ENCODE measurements around the gene CHRNB1. TPM values are rescaled to one million over a fixed set of nuclear protein-coding genes. Genes with fewer than 3 reads are reported as not detected.

CHRNB1 gene
- total RNA-seq, 4 donors from 2014 or later, result 7.8 to 16.0 (median 13.6) TPM

DNA sequence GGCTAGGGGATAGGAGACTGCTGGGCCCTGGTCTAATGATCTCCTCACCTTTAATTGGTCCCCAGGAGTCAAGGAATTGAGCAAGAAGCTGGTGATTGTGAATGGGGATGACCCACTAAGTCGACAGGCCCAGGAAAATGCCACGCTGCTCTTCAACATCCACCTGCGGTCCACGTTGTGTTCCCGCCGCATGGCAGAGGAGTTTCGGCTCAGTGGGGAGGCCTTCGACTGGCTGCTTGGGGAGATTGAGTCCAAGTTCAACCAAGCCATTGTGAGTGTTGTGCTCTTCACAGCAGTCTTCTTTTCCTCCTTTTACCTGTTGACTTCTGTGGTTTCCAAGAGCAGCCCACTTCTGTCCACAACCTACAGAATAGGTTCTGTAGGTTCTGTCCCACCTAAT, 58.7 kb downstream of the CHRNB1 start:
- 96% methylated on average over 8 of the region's 8 CpGs for WGBS, 2 donors
- intact Hi-C loops (cut with DNase I; ENCODE audit: low total_unique reads), result no loop called here
- TF ChIP-seq, protein P1, sequence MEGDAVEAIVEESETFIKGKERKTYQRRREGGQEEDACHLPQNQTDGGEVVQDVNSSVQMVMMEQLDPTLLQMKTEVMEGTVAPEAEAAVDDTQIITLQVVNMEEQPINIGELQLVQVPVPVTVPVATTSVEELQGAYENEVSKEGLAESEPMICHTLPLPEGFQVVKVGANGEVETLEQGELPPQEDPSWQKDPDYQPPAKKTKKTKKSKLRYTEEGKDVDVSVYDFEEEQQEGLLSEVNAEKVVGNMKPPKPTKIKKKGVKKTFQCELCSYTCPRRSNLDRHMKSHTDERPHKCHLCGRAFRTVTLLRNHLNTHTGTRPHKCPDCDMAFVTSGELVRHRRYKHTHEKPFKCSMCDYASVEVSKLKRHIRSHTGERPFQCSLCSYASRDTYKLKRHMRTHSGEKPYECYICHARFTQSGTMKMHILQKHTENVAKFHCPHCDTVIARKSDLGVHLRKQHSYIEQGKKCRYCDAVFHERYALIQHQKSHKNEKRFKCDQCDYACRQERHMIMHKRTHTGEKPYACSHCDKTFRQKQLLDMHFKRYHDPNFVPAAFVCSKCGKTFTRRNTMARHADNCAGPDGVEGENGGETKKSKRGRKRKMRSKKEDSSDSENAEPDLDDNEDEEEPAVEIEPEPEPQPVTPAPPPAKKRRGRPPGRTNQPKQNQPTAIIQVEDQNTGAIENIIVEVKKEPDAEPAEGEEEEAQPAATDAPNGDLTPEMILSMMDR (IDR thresholded peaks at IDR 0.05), result no peak
- TF ChIP-seq POLR2A (IDR thresholded peaks at IDR 0.05), result no peak
- DNase-seq (ENCODE audit: low spot score in 2 of 2), result no peak
- H3K4me3 ChIP-seq (ENCODE audit: low read depth, poor library complexity, severe bottlenecking), result no peak overlapping the region

Other genes starting within 250 kb of the CHRNB1 start
- 1 to 10 TPM; 2.7 to 7.7 (median 4.7) TPM for gene DLG4, start 225.2 kb upstream of the CHRNB1 start, total RNA-seq
- 1,000 to 10,000 TPM in 1 of 4 donors, 100 to 1,000 TPM in 3; 703 to 1,179 (median 863) TPM for gene ACADVL, start 225.1 kb upstream of the CHRNB1 start, total RNA-seq
- gene DVL2, start 210.5 kb upstream of the CHRNB1 start, total RNA-seq, result 10 to 100 TPM; 51.7 to 87.5 (median 67.8) TPM
- gene PHF23, start 205.6 kb upstream of the CHRNB1 start, total RNA-seq, result 10 to 100 TPM; 23.4 to 32.5 (median 27.9) TPM
- 100 to 1,000 TPM; 253 to 667 (median 538) TPM for gene GABARAP, start 202.6 kb upstream of the CHRNB1 start, total RNA-seq
- 10 to 100 TPM; 55.3 to 79.2 (median 70.4) TPM for gene CTDNEP1, start 193.3 kb upstream of the CHRNB1 start, total RNA-seq
- gene ELP5, start 192.8 kb upstream of the CHRNB1 start, total RNA-seq, result 10 to 100 TPM; 10.8 to 20.6 (median 17.1) TPM
- gene CLDN7, start 182.6 kb upstream of the CHRNB1 start, total RNA-seq, result 10 to 100 TPM in 3 of 4 donors, 1 to 10 TPM in 1; 6.7 to 25.6 (median 14.4) TPM
- gene SLC2A4, start 163.3 kb upstream of the CHRNB1 start, total RNA-seq, result 10 to 100 TPM in 2 of 4 donors, 1 to 10 TPM in 2; 4.3 to 13.6 (median 8.4) TPM
- 1 to 10 TPM in 3 of 4 donors, under 1 TPM in 1; 0.17 to 8.0 (median 2.4) TPM for gene YBX2, start 150.4 kb upstream of the CHRNB1 start, total RNA-seq
- gene EIF5A, start 137.4 kb upstream of the CHRNB1 start, total RNA-seq, result 100 to 1,000 TPM; 203 to 261 (median 221) TPM
- gene GPS2, start 129.7 kb upstream of the CHRNB1 start, total RNA-seq, result 10 to 100 TPM; 48.8 to 93.6 (median 79.3) TPM
- gene NEURL4, start 115.7 kb upstream of the CHRNB1 start, total RNA-seq, result 10 to 100 TPM; 13.3 to 44.8 (median 22.3) TPM
- 1 to 10 TPM; 2.9 to 5.6 (median 3.8) TPM for gene ACAP1, start 108.5 kb upstream of the CHRNB1 start, total RNA-seq
- 10 to 100 TPM; 30.3 to 65.4 (median 42.8) TPM for gene KCTD11, start 92.9 kb upstream of the CHRNB1 start, total RNA-seq
- not detected for gene TMEM95, start 89.9 kb upstream of the CHRNB1 start, total RNA-seq
- gene TNK1, start 64.0 kb upstream of the CHRNB1 start, total RNA-seq, result 10 to 100 TPM; 13.0 to 25.4 (median 19.7) TPM
- 10 to 100 TPM; 21.6 to 38.1 (median 24.5) TPM for gene PLSCR3, start 50.5 kb upstream of the CHRNB1 start, total RNA-seq
- 10 to 100 TPM; 56.1 to 90.8 (median 65.5) TPM for gene TMEM256, start 41.0 kb upstream of the CHRNB1 start, total RNA-seq
- gene NLGN2, start 37.2 kb upstream of the CHRNB1 start, total RNA-seq, result 1 to 10 TPM; 5.5 to 9.6 (median 6.4) TPM
- not detected for gene SPEM1, start 24.7 kb upstream of the CHRNB1 start, total RNA-seq
- gene SPEM2, start 19.4 kb upstream of the CHRNB1 start, total RNA-seq, result not detected
- gene SPEM3, start 16.2 kb upstream of the CHRNB1 start, total RNA-seq, result not detected
- 10 to 100 TPM; 15.5 to 23.2 (median 22.1) TPM for gene TMEM102, start 9.6 kb upstream of the CHRNB1 start, total RNA-seq
- gene FGF11, start 5.5 kb upstream of the CHRNB1 start, total RNA-seq, result 10 to 100 TPM; 12.5 to 15.0 (median 13.9) TPM
- gene ZBTB4, start 34.6 kb downstream of the CHRNB1 start, total RNA-seq, result 10 to 100 TPM; 40.4 to 52.3 (median 47.7) TPM
- not detected for gene SLC35G6, start 36.4 kb downstream of the CHRNB1 start, total RNA-seq
- 100 to 1,000 TPM in 3 of 4 donors, 10 to 100 TPM in 1; 93.9 to 120 (median 110) TPM for gene POLR2A, start 39.3 kb downstream of the CHRNB1 start, total RNA-seq
- 10 to 100 TPM in 3 of 4 donors, 1 to 10 TPM in 1; 9.9 to 31.7 (median 20.9) TPM for gene TNFSF12, start 104.0 kb downstream of the CHRNB1 start, total RNA-seq
- gene TNFSF13, start 113.7 kb downstream of the CHRNB1 start, total RNA-seq, result 10 to 100 TPM in 3 of 4 donors, 1 to 10 TPM in 1; 7.6 to 30.6 (median 17.6) TPM
- gene SENP3, start 116.9 kb downstream of the CHRNB1 start, total RNA-seq, result 10 to 100 TPM; 39.5 to 53.0 (median 48.7) TPM
- 10 to 100 TPM; 14.2 to 26.9 (median 16.2) TPM for gene CD68, start 134.6 kb downstream of the CHRNB1 start, total RNA-seq
- 10 to 100 TPM; 30.4 to 97.7 (median 74.4) TPM for gene MPDU1, start 138.8 kb downstream of the CHRNB1 start, total RNA-seq
- 100 to 1,000 TPM in 1 of 4 donors, 10 to 100 TPM in 3; 61.9 to 106 (median 77.8) TPM for gene SOX15, start 145.0 kb downstream of the CHRNB1 start, total RNA-seq
- 10 to 100 TPM; 32.1 to 35.7 (median 33.9) TPM for gene FXR2, start 169.8 kb downstream of the CHRNB1 start, total RNA-seq
- 10 to 100 TPM; 32.7 to 50.5 (median 43.0) TPM for gene SAT2, start 182.8 kb downstream of the CHRNB1 start, total RNA-seq
- not detected for gene SHBG, start 185.1 kb downstream of the CHRNB1 start, total RNA-seq
- gene ATP1B2, start 205.9 kb downstream of the CHRNB1 start, total RNA-seq, result 1 to 10 TPM in 1 of 4 donors, under 1 TPM in 2, not detected in 1; 0.42 to 3.0 (median 0.46) TPM
- 10 to 100 TPM; 42.8 to 57.3 (median 50.8) TPM for gene TP53, start 242.4 kb downstream of the CHRNB1 start, total RNA-seq
- gene WRAP53, start 243.4 kb downstream of the CHRNB1 start, total RNA-seq, result 1 to 10 TPM; 1.1 to 5.4 (median 4.5) TPM

All from lower leg skin (tissue), 4 donors.